T1000 (cell line): ENCODE measurements around the gene TXN.

ENCODE experiments used
- DNase-seq: peaks from one replicate; lab custom pipeline; 2025; ENCODE audit warnings: mixed read lengths; lab: John Stamatoyannopoulos, UW

The TXN gene

DNA sequence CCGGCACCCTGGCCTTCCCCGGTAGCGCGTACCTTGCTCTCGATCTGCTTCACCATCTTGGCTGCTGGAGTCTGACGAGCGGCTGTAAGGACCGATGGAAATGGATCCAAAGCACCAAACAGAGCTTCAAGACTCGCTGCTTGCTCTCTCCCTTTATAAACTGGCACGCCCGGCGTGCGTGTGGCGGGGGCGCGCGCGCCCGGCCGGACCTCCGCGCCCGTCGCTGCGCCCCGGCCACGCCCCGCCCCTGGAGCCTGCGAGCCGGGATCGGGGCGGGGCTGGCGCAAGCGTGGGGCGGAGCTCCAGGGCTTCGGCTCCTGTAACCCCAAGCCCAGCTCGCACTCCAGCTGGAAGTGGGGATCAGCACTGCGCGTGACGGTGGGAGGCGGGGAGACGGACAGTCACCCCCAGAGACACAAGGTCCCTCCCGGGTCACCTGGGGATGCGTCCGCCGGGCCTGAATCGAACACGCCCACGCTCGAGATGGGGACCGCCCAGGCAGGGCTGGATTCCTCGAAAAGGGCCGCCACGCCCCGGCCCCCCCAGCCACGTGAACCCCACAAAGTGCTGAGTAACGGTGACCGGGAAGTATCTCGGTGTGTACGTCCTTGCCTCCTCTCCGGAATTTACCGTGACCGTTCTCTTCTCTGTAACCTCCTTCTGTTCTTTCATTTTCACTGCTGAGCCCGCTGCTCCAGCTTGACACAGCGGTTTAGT lies at the start of gene TXN:
Gene TXN (minus strand): TSS at position 128 of the 717 bp plus-strand sequence. CDS start 72 bp downstream, at position 56.
- DNase-seq: peak; percentile 91

GRCh38 chr9:110303133-110303532 lies 46.8 kb upstream of the TXN start:
- no peak for DNase-seq

GRCh38 chr9:110298043-110298605 lies 41.8 kb upstream of the TXN start:
- no peak for DNase-seq

DNA sequence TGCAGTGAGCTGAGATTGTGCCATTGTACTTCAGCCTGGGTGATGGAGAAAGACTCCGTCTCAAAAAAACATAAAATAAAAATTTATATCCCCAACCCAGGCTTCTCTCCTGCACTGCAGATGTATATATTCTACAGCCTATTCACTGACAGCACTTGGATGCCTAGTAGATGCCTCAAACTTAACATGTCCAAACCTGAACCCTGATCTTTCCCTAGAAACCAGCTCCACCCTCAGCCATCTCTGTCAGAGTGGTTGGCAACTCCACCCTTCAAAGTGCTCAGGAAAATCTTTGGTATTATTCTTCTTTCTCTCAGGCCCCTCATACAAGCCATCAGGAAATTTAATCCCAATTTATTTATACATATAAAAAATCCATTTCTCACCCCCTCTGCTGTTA lies 36.9 kb upstream of the TXN start:
- no peak for DNase-seq

DNA sequence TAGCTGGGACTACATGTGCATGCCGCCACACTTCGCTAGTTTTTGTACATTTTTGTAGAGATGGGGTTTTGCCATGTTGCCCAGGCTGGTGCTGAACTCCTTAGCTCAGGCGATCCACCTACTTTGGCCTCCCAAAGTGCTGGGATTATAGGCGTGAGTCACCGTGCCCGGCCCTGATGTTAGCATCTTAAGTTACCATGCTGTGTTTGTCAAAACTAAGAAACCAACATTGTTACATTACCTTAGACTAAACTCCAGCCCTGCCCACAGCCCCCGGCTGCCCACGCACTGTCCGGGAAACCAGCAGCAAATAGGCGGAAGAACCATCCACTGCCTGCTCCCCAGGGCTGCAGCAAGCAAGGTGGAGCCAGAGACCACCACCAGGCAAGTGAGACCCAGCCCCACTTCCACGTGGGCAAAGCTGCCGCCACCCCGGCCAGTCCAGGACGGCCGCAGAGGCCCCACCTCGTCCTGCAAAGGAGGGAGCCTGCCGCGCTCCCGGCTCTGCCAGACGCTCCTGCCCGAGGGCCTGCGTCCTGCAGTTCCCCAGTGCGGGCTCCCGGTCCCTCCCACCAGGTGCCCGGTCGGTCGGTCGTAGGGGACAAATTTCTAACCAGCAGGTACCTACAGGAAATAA lies 35.7 kb upstream of the TXN start:
- DNase-seq: no peak

DNA sequence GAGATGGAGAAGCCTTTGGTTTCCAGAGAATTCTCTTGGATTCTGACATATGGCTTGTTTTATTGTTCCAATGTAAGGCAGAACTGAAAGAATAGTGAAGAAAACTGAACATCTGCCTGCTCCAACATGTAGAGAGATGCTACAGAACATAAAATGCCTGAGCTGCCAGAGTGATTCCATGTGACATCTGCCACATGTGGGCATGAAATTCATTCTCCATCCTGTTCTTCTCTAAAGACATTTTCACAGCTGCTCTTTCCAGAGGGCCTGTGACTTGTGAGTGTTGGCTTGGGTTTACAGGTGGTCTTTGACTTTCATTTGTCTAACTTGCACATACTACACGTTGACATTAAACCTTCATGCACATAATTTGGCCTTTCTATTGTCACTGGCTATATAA lies 33.7 kb upstream of the TXN start:
- DNase-seq: no peak

GRCh38 chr9:110288503-110288902 lies 32.2 kb upstream of the TXN start:
- no peak for DNase-seq

GRCh38 chr9:110287289-110287680 lies 31.0 kb upstream of the TXN start:
- DNase-seq: no peak

GRCh38 chr9:110284211-110284844 lies 28.0 kb upstream of the TXN start:
- no peak for DNase-seq

DNA sequence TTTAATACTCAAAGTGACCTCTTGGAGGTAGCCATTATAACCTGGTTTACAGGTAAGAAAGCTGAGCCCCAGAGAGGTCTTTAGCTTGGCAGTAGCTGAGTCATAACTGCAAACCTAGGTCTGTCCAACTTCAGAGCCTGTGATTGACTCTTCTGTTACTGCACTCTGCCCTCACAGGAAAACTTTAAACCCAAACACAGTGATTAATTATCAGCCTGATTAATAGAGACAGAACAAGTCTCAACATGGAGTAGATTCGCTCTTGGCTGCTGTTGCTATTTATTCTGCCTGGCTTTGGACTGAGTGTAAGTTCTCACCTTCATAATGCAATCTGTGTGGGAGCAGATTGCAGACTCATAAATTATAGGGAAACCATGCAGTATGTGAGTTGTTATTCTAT lies 27.4 kb upstream of the TXN start:
- no peak for DNase-seq

GRCh38 chr9:110282739-110283081 lies 26.4 kb upstream of the TXN start:
- DNase-seq: no peak

DNA sequence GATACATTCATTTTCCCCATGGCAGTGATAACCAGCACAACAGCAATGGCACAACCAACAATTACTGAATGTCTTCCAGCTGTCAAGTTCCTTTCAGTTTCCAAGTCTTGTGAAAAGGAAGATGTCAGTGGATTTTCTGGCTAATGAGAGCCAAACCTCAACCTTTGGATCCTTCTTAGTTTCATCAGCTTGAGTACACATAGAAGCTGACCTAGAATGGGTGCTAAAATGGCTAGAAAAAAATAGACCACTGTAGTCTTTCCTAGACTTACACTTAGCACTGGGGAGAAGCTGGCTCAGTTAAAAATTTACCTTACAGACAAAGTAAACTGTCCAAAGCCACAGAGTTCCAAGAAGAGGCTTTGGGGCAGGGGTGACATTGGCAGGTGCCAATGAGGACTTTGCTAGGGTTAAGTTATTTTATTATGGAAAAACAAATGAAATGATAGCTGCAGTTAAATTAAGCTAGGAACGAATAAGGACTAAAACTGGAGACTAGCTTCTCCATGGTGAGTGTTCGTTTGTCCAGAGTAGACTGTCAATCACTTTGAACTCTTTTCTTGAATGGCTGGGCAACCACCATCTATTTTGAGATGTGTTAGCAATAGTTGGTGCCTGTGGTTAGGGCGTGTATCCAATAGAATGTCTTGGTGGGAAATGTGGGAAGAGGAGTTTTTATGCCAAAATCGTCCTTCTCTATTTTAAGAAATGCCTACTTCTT lies 25.9 kb upstream of the TXN start:
- no peak for DNase-seq

GRCh38 chr9:110278080-110278707 lies 21.9 kb upstream of the TXN start:
- no peak for DNase-seq

- DNase-seq: no peak
Observed at GRCh38 chr9:110276781-110277180, 20.5 kb upstream of the TXN start.

DNA sequence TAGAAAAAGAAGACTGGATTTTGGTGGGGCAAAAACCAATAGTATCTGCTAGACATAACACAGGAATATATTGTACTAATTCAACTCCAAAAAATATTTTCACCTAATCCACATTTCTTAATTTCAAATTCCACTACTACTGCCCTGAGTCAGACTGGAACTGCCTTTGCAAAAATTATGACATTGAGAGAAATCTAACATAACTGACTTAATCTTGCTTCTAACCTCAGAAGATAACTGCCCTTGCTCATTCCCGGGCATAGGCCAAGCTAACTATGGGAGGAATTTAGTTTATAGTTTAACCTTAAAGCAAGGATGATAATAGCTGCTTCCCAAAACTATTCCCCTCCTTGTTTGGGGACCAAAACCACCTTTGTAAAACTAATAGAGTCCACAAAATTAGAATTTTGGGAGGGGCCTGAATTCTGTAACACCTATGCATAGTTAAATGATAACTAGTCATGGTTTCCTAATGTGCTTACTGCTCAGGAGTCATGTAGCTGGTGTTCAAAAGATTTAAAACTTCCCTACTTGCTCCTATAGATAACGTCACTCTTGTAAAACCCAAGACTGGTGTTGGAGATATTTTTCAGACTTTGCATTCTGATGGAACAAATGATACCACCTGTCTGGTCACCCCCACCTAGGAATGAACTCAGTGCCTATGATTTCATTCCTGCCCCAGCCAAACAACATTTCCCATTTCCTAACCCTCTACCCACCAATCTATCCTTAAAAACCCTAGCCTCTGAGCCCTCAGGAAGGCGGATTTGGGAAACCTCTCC lies 14.1 kb upstream of the TXN start:
- no peak for DNase-seq

DNA sequence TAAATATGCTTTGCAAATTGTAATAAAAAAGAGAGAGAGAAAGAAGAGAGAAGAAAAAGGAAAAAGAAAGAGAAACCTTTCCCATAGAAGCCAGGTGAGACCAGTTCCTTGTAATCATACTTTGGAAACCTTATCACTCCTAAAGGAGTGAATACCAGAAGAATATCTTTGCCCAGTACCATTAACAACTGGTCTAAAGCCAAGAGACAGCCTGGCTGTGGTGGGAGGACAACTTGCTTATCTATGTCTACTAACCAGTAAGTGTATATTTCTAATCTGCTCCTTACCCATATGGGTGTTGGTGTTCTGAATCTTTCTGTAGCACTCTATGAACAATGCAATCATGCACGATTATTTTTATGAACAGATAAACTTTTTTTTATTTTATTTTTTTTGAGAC lies 10.5 kb upstream of the TXN start:
- DNase-seq: no peak

DNA sequence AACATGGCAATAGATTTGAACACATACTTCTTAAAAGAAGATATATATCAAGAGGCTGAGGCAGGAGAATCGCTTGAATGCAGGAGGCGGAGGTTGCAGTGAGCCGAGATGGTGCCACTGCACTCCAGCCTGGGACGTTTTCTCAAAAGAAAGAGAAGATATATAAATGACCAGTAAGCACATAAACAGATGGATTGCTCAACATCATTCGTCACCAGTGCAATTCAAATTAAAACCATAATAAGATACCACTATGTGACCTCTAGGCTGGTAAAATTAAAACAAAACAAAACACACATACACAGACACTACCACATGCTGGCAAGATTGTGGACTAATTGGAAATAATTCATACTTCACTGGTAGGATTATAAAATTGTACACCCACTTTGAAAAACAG lies 5.3 kb upstream of the TXN start:
- DNase-seq: no peak

DNA sequence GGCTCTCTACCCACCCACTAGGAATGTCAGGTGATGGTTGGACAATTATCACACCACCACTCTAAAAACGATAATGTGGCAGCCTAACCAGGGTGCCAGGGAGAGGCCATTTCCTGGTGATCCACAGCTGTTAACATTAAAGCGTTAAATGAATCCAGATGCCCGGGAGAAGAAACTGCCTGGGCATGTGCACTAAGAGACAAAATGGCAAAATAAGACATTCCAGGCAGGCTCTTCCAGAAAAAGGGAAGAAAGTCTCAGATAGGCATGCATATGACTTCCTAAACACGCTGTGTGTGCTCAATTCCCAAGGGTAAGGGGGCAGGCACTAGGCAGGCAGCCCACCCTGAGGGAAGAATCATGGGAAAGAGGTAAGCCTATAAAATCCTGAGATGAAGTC lies 4.6 kb upstream of the TXN start:
- DNase-seq: no peak

- DNase-seq: no peak
Observed at GRCh38 chr9:110259566-110259965, 3.3 kb upstream of the TXN start.

GRCh38 chr9:110258690-110259091 lies 2.4 kb upstream of the TXN start:
- DNase-seq: no peak

DNA sequence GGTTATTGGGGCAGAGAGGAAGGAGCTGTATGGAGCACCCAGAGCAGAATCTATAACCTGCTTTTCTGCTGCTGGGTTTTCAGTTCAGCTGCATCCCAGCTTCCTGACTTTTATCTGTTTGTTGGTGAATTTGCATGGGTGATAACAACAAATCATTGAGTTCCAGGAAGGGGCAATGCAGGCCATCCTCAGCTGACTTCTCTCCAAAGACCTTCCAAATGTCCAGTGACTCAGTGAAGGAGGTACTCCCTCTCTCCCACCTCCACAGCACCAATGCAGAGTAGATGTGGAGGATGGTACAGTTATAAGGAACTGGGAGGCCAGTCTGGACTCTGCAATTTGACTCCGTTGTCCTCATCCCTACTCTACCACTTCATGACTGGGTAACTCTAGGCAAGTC lies 1.6 kb upstream of the TXN start:
- DNase-seq: no peak
